GM18858 (cell line): ENCODE measurements around the gene OR52M1.
"Not testable (repeated sequence)": the region's sequence is repeated elsewhere in the genome, so short reads cannot be mapped to it uniquely, and the experiment has no call there.

Experiments
- ATAC-seq: cut with Tn5 transposase; IDR thresholded peaks from one replicate; pipeline ENCODE4 v1.9.1; 2021; ENCODE audit not compliant: unreplicated experiment

OR52M1 gene, protein sequence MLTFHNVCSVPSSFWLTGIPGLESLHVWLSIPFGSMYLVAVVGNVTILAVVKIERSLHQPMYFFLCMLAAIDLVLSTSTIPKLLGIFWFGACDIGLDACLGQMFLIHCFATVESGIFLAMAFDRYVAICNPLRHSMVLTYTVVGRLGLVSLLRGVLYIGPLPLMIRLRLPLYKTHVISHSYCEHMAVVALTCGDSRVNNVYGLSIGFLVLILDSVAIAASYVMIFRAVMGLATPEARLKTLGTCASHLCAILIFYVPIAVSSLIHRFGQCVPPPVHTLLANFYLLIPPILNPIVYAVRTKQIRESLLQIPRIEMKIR

DNA sequence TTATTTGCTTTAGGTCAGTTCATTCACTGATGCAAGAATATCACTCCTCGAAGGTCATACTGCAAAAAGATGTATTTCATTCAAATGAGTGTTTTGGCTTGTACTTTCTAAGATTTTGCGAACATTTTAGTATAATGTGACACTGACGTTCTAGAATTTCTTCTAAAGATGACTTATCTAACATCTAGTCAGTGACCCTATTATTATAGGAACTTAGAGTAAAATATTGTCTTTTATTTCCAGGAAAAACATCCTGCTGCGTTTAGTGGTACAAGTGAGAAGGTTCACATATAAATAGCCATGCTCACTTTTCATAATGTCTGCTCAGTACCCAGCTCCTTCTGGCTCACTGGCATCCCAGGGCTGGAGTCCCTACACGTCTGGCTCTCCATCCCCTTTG, at the start of gene OR52M1:
TSS of gene OR52M1 (plus strand) at position 301 of the 400 bp plus-strand sequence. CDS start at position 301, 0 bp downstream.
- no peak for ATAC-seq

DNA sequence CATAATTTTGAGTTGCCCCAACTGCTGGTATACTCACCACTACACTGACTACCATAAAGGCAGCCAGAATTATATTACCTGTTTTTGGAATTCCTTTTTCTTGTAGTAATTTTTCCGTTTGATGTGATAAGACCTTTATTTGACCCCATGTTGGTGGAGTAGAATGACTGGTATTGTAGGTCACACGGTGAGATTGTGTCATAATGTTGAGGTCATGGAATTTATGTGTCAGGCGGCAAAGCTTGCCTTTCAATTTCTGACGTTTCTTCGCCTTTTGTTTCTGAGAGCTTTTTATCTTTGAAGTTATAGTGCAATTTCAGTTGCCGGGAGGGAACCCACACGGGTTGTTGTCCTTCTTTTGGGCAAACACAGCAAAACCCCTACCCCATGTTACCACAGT, 49.5 kb upstream of the OR52M1 start:
- ATAC-seq: no peak

DNA sequence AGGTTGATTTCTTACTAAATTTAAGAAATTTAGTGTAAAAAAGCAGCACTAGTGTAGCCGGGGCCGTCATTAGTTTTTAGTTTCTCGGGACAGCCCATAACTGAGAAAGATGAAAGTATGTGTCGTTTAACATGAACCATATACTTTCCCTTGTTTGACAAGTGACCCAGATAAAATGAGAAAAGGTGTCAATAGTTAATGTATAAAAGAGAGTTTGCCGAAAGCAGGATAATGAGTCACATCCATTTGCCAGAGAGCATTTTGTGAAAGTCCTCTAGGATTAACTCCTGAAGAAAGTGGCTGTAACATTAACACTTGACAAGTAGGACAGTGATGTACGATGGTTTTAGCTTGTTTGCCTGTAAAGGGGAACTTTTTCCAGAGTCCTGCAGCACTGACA, 49.0 kb upstream of the OR52M1 start:
- ATAC-seq: no peak

DNA sequence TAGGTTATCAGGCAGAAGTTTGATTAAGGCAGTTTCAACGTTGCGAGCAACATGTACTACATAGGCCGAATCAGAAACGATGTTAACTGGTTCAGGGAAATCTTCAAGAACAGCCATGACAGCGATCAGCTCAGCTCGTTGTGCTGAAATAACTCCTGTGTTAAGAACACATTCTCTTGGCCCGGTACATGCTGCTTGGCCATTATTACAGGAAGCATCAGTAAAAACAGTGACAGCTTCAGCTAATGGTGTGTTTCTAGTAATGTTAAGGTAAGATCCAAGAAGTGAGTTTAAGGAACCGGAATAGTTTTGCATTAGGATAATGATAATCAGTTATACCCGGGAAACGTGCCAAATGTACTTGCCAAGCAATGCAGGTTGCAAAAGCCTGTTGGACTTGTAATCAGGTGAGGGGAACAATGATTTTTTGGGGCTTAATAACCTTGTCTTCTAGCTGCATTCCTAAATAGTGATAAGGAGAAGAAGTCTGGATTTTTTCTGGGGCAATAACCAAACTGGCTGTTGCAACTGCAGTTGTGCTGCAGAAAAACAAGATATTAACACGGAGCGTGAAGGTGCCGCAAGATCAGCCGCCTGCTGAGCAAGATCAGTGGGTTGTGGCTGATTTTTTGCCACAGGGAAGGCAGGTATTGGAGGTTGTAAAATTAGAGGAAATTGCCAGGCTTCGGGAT, 48.3 kb upstream of the OR52M1 start:
- ATAC-seq: no peak

DNA sequence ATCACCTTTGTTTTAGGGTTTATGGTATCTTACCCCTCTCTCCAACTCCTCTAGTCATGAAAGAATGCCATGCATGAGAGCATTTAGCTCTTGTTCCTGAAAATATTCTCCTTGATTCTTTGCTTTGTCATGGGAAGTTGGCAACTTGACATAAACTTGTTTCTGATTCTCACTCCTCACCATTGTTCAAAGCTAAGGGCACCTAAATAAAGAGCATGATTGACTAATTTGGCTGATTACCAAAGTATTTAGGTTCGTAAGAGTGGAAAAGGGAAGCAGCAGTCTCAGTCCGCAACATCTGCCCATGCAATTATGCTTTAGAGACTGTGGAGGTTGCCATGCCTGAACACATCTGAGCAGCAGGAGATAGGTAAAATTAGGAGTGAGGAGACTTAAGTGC, 36.1 kb upstream of the OR52M1 start:
- ATAC-seq: no peak

DNA sequence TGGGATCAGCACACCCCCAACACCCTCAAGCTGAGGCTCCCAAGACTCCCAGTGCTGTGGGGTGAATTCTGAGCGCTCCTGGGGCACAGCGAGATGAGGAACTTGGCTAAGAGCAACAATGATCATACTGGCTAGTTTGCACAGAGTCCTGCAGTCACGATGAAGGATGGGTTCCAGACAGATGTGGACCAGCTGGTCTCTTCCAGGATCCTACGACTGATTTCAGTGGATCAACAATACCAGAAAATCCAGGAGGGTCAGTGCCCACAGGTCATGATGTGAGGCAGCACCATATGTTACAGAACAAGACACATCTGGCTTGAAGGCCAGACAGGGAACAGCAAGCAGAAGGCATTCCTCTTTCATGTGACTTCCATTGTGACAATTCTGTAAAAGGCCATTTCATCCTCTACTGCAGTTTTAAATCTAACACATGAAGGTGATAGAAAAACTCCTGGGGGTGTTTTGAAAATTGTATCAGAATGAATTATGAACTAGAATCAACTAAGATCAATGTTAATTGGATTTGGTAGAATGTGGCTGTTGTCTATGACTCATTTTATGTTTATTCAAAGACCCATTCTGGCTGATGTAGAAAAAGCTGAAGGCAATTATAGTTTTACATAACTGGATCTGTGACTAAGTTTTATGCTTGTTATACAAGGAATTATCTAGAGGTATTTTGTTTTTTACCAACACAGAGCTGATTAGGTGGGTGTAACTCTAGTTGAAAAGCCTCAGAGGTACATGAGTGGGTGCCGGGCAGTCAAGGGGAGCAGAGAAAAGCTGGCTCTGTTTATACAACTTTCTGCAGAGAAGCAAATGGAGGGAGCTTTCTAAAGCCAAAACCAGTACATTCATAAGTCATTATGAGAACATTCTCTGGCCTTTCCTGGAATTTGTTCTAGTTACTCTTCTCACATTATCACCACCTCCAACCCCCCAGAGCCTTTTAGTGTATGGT, 33.4 kb upstream of the OR52M1 start:
- ATAC-seq: no peak

DNA sequence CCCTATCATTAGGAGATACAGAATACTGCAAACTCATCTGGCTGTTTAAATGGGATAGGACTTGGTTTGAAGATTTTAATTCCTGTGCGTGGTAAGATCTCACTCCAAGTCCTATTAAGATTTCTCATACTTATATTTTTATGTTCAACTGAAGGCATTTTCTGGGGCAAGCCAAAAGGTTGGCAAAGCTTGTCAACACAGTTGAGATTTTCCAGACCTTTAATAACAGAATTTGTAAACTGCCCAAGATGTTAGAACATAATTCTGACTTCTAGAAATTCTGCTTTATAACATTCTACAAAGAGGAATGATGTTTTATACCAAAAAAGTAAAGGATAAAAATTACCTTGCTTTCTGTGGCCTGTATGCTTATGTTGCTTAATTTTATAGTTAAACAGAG, 30.8 kb upstream of the OR52M1 start:
- no peak for ATAC-seq

DNA sequence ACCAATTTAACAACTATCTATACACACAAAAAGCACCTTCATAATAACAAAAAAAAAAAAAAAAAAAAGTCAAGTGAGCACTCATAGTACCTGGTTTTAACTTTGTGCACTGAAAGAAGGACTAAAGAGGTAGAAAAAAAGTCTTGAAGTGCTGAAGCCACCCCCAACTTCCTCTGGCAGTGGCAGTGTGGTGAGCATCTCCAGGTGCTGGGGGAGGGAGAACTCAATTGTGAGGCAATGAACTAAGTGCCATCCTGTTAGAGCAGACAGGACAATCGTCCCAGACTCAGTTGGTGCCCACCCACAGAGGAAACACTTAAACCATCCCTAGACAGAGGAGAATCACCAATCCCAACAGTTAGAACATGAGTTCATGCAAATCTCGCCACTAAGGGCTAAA, 22.7 kb upstream of the OR52M1 start:
- ATAC-seq: no peak

DNA sequence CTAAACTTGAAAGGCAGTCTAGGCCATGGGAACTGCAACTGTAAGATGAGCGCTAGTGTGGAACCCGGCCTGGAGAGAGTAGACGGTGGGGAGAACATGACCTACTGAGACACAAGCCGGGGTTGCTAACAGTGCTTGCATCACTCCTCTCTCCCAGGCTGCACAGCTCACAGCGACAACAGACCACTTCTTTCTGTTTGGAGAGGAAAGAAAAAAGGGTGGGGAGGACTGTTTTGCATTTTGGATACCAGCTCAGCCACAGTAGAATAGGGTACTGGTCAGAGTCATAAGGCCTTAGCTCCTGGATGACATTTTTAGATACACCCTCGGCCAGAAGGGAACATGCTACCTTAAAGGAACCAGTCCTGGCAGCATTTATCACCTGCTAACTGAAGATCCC, 22.2 kb upstream of the OR52M1 start:
- ATAC-seq: no peak

DNA sequence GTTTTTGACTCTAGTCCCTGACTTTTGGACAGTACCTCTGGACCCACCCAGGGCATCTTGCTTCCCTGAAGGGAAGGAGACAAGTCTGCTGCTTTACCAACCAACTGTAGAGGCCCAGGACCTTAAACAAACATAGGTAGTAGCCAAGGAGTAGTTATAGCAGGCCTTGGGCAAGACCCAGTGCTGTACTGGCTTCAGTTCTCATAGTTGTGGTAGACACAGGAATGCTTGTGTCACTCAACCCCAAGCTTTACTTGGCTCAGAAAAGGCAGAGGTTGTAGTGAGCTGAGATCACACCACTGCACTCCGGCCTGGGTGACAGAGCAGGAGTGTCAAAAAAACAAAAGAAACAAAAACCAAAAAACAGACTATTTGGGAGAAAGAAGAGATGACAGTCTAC, 21.3 kb upstream of the OR52M1 start:
- no peak for ATAC-seq

DNA sequence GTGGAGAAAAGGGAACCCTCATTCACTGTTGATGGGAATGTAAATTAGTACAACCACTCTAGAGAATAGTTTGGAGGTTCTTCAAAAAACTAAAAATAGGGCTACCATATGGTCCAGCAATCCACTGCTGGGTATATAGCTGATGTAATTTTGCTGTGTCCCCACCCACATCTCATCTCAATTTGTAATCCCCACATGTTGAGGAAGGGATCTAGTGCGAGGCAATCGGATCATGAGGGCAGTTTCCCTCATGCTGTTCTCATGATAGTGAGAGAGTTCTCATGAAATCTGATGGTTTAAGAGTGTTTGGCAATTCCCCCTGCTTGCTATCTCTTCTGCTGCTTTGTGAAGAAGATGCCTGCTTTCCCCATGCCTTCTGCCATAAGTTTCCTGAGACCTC, 17.1 kb upstream of the OR52M1 start:
- ATAC-seq: no peak

DNA sequence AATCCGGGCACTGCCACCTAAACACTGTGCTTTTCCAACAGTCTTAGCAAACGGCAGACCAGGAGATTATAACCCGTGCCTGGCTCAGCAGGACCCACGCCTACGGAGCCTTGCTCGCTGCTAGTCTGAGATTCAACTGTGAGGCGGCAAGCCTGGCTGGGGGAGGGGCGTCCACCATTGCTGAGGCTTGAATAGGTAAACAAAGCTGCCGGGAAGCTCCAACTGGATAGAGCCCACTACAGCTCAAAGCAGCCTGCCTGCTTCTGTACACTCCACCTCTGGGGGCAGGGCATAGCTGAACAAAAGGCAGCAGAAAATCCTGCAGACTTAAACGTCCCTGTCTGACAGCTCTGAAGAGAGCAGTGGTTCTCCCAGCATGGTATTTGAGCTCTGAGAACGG, 13.3 kb upstream of the OR52M1 start:
- ATAC-seq: not testable (repeated sequence)

DNA sequence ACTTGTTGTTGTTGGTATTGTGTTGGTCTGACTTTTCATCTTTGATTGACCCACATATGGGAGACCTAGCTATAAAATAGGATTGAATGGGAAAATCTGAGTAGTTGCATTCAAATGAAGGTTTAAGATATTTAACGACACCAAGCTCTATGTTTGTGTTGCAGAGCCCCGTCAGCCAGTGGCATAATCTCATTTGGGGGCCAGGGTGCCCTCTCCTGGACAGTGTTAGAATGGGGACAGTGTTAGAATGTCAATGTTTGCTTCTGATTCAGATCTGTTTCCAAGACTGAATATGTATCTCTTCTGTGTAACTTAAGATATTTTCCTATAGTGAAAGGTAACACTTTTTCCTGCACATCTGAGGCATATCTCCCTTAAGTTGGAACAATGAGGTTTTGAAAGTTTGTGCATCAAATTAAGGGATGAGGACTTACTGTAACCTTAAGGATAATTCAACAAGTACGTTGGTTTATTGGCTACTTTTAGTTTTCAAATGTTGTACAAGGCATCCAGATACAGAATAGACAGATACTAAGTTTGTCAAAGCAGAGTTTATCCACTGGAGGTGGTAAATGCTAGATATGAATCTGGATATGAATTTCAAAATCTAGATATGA, 5.3 kb upstream of the OR52M1 start:
- ATAC-seq: no peak

DNA sequence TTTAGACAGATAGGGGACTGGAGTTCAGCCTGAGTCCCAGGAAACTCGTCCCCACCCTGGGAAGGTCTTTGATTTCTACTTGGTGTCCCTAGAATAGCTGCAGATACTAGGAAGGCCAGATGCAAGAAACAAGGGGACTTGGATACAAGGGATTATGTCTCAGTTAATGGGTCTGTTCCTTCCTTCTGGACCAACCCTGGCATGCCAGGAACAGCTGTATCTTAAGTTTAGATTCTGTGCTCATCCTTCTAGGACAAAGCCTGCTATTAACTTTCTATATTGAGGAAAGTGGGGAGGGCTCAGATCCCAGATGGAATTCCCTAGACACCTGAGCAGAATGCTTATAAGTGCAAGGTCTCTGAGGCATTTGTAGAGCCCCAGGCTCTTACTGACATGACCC, 3.9 kb upstream of the OR52M1 start:
- ATAC-seq: no peak

DNA sequence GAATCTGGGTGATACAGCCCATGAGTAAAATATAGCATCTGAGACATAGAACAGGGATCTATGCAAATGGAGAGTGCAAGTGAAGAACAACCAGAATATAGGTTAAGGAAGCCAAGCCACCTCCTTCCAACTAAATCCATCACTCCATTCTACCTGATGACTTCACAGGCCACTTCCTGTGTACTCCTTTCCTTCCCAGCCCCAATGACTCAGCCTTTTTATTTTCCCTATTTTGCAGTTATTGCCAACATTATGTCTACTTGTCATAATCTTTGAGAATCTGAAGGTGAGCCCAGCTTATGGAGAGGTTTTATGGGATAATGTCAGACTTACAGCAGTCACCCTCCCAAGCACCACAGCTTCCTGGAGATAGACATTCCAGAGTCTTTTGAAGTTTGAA, 1.4 kb upstream of the OR52M1 start:
- ATAC-seq: no peak

DNA sequence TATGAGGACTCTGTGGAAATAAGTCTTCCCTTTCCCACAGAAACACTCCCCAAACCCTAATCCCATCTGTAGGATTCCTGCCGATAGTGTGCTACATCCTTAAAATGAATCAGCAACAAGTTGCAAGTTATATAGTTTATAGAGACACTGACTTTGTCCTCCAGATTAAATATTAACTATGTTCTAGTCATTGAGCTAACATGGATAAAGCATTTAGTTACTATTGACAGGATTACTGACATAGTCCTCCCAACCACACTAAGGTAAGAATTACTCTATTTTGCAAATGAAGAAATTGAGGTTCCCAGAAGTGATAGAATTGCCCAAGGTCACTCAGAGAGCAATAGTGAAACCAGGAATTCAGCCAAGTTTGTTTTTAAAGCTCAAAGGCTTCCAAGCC, 1.9 kb downstream of the OR52M1 start:
- no peak for ATAC-seq

DNA sequence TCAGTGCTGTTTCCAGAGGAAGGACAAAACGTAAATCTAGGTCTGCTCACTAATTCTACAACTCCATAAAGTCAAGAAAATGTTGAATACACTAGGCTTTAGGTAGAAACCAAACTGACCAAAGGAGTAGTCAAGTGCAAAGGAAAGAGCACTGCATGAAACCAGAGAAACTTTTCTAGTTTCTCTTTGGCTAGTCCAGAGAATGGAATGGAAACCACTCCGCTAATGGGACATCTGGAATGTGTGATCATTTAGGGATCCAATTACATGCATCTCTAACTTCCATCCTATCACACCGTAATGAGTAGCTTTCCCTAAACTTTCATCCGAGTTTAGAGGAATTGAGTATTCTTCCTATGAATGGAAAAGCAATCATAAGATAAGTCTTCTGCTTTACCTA, 2.4 kb downstream of the OR52M1 start:
- no peak for ATAC-seq

DNA sequence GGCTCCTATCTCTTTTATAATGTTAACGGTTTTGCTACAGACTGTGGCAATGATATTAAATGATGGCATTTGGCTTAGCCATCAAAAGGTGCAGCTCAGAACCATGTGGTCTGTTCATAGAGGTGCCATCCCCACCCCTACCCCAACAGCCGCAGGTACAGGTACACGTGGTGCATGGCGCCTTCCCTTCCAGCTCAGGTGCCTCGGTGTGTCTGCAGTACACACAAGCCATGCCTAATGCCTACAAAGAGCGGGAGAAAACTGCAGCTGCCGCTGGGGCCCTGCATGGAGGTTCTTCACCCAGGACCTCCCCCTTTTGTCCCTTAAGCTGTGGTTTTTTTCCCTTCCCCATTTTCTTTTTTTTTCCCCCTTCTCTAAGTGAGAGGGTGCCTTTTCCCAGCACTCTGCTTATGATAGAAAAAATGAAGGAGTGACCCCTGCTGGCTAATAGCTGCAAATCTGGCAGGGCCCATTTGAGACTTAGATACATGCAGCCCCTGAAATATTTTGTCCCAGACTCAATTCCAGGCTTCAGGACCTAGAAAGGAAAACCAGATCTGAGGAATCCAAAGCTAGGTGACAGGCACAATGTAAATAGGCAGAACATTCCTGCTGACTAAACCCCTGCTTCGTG, 6.5 kb downstream of the OR52M1 start:
- no peak for ATAC-seq

DNA sequence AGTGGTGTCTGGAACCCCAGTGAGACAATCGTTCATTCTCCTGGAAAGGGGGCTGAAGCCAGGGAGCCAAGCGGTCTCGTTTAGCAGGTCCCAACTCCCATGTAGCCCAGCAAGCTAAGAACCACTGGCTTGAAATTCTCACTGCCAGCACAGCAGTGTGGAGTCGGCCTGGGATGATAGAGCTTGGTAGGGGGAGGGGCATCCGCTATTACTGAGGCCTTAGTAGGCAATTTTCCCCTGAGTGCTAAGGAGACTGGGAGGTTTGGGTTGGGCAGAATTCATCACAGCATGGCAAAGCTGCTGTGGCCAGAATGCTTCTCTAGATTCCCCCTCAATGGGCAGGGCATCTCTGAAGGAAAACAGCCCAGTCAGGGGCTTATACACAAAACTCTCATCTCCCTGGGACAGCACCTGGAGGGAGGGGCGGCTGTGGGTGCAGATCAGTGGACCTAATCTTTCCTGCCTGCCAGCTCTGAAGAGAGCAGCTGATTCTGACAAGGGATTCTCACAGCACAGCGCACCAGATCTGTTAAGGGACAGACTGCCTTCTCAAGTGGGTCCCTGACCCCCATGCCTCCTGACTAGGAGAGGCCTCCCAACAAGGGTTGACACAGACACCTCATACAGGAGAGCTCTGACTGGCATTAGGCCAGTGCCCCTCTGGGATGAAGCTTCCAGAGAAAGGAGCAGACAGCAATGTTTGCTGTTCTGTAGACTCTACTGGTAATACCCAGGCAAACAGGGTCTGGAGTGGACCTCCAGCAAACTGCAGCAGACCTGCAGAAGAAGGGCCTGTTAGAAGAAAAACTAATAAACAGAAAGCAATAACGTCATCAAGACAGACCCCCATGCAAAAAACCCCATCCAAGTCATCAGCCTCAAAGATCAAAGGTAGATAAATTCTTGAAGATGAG, 14.8 kb downstream of the OR52M1 start:
- ATAC-seq: no peak

DNA sequence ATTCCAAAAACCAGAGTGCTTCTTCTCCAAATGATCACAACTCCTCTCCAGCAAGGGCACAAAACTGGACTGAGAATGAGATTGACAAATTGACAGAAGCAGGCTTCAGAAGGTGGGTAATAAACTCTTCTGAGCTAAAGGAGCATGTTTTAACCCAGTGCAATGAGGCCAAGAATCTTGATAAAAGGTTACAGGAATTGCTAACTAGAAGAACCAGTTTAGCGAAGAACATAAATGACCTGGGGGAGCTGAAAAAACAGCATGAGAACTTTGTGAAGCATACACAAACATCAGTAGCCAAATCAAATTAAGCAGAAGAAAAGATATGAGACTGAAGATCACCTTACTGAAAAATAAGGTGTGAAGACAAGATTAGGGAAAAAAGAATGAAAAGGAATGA, 15.5 kb downstream of the OR52M1 start:
- ATAC-seq: no peak
